Activated CD4-positive, alpha-beta T cell treated with anti-CD3 and anti-CD28 coated beads, Interleukin-2, amount 50 U/mL, for 16 hours (primary cell): ENCODE measurements around the gene GC.
A peak's percentile ranks its signal among the peaks of the same experiment; 100 is the strongest.
"Not testable (repeated sequence)": the region's sequence is repeated elsewhere in the genome, so short reads cannot be mapped to it uniquely, and the experiment has no call there.

ENCODE experiments used
- DNase-seq: peaks from one replicate; pipeline ENCODE4 v3.0.0-alpha.2; 2020

The GC gene

DNA sequence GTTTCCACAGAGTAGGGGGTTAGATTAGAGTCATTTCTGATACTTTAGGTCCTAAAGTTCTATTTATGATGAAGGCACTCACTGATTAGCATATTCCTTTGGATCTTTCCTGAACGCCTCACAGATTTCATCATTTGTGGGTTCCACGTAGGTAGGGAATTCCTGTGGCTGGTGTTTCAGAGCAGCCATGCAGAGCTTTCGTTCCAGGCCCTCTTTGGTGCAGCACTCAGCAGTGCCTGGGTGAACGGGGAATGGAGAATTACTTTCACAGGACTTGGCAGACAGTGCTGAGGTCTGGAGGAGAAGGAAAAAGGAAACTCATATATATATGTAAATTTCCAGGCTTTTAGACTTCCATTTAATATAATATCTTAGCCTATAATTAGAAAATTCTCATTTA, 18.5 kb downstream of the GC start:
- DNase-seq = no peak

DNA sequence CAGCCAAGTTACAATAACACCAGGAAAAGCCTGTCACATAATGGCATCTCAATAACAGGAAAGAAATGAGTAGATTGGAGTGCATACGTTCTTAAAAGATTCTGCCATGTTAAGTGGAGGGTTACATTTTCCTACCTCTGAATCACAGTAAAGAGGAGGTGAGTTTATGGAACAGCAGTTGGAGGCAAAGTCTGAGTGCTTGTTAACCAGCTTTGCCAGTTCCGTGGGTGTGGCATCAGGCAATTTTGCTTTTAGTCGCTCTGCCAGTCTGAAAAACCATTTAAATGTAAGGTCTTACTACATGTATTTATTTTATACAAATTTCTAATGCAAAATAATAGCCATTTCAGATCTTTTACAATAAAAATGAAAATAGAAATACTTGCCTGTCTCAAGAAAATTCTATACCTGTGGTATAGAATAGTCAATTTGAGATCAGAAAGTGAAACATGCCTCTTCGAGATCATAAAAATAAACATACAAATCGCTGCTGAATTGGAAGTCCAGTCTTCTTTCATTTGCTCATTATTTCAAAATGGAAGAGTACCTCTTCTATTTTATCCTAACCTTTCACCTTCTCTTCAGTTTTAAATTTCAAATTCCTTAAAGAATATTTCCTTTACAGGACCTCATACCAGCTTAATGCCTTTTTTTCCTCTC, 31.4 kb downstream of the GC start:
- DNase-seq = no peak

DNA sequence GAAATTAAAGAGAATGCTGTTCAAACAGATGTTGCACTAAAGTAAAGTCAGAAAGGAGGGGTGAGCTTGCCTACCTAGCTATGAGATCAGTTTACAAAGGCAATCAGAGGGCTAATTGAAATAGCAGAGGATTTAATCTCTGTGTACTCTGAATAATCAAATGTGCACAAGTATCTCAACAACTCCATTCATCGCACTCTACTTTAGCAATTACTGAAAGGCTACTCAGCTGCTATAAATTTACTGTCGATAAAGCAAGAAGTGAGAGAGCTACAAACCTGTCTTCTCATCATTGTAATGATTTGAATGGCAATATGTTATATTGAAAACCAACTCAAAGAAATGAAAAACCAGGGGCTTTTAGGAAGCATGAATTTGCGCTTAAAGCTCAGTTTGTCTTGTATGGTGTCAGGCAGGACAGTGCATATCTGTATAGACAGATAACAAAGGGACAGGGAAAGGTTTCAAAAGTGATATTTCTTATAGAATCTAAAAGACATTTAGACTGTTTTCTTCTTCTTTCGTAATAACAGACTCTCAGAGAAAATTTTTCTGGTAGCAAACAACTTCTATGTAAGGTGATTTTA, 34.8 kb downstream of the GC start:
- no peak for DNase-seq

DNA sequence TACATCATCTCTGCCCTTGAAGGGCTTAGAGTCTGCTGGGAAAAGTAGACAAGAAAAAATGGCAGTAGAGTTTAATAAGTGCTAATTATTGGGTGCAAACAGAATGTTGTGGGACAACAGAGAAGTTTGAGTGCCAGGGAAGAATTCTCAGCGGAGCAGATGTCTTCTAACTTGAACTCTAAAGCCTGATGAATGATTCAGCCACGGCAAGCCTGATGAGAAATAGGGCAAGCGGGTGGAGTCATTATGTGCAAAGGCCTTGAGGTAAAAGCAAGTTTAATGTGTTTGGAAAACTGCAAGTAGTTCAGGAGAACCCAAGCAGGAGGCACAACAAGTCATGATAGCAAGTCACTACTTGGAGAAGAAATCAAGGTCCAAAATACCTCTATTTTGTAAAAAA, 37.5 kb downstream of the GC start:
- DNase-seq = no peak

DNA sequence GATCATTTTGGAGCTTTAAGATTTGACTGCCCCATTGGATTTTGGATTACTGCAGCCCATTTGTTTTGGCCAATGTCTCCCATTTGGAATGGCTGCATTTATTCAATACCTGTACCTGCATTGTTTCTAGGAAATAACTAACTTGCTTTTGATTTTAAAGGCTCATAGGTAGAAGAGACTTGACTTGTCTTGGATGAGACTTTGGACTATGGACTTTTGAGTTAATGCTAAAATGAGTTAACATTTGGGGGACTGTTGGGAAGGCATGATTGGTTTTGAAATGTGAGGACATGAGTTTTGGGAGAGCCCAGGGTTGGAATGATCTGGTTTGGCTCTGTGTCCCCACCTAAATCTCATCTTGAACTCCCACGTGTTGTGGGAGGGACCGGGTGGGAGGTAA, 45.1 kb downstream of the GC start:
- DNase-seq = not testable (repeated sequence)

DNA sequence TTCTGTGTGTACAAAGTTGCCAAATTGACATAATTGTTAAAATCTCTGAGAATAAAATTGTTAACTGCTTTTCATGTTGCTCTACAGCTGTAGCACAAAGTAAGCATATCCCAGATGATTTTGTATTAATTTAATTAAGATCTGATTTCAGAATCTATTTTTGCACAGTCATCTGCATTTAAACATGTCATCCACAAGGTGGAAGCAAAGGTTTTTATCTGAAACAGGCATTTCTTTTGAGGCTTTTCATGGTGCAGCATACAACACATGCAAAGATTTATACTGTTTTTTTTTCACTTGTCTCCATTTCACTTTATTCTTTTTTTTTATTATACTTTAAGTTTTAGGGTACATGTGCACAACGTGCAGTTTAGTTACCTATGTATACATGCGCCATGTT, 51.2 kb downstream of the GC start:
- no peak for DNase-seq

DNA sequence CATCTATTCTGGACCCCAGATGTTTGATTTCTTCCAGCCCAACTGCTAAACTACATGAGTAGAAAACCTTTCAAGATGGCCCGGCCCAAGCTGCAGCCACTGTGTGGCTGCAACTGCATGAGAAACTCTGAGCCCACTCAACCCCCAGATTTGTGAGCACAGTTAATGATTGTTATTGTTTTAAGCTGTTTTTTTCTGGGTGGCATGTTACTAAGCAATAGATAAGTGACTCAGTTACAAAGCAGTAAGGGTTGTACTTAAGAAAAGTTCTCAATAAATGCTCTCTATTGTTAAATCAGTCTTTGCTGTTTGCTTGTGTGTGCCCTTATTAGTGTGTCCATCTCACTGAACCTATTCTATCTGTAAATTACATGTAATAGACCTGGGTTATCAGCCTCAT, 51.8 kb downstream of the GC start:
- no peak for DNase-seq

DNA sequence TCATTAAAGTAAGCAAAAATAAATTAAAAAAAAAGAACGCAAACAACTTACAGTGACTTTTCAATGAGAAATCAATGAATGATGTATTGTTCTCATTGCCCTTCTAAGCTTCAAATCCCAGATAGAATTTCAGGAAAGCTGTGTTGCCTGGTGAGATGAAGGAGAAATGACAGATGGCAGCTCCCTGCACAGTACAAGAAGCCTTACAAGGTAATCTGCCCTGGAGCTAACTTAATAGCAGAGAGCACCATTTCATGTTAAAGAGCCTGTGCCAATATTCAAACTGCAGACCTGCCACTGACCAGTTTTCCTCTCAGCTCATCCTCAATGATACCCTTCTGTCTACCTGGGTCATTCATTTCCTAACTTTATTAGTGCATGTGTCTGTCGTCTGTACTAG, 54.0 kb downstream of the GC start:
- no peak for DNase-seq

DNA sequence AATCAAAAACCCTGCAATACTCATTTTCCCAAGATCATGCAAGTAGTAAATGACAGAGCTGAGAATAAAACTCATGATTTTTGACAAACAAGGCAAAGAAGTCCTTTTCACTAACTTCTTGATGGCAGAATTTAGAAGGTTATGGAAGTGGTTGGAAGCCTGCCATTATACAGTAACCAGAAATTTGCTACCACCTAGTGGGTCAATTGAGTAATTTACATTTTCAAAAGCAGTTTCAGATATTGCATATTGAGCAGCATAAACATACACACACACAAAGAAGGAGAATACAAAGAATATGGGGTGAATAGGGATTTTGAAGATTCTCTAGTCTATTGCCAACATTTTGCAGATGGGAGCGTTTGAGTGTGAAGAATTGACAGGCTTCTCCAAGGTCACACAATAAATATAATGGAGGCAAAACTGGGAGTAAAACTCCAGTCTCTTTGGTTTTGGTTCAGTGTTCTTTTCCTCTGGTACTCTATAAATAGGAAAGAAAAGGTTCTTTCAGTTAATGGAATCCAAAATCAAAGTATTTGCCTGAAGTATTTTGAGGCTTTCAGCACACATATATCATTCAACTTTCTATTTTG, 70.2 kb downstream of the GC start:
- peak; percentile 12 for DNase-seq

DNA sequence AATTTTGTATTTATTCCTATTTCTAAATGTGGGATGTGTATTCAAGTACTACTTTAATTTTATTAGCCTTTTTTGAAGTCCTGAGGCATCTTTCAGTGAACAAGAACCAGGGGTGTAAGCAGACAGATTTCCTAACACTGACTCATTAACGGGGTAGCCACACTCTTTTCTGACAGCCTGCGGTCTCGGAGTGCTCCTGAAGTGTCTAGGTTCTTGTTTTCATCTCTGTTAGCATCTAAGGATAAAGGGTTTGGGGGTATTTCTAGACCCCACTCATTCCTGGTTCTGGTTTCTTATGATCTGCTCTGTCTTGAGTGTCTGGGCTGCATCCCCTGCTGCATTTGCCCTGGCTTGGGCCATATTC, 71.9 kb downstream of the GC start:
- no peak for DNase-seq

DNA sequence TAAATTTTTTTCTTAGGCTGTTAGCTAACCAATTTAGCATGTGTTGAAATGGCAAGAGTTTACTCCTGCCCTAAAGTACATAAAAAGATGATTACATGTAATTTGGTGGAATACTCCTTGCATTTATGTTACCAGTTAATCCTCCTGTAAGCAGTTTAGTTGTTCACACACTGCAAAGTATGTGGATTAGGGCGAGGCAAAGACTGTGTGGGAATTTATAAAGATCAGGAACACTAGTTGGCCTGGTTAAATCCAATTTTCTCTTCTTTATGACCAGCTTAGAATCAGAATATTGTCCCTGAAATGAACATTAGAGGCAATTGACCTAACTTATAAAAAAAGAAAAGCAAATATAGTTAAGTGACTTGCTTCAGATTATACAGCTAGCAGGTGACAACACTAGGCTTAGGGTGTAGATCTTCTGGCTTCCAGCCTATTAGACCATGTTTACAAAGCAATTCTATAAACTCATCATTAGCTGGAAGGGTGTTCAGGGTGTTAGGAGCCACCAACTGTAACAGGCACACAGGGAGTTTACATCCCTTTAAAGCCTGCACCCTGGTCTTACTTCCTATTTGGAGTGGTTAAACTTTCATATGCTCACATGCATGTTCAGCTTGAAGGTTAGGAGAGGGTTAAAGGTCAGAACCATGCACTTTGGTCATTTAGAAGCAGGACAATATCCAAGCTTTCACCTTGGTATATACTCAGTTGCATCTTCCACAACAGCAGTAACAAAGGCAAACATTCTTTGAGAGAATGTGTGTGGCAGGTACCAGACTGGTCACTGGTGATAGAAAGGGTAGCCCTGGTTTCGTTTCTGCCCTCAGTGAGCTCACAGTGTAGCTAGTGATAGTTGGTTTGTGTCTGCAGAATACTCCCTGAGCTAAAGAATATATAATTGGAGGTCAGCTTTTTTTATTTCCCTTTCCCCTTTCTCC, 72.6 kb downstream of the GC start:
- no peak for DNase-seq

DNA sequence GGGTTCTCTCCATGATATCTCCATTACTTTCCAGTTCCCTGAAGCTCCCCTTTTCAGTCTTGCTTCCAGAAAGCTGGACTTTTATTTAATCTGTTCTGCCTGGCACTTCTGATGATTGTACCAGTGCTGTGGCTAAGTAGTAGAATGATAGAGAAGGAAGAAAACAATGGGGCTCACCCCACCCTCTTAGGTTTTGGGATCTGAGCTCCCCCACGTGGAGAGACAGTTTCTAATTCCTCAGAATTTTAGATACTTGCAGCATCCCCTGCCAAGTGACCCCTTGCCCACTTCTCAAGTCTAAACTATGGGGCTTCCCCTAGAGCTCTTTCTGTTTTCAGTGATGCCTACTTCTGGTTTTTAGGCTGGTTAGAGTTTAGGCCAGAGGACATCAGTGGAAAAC, 73.9 kb downstream of the GC start:
- no peak for DNase-seq

DNA sequence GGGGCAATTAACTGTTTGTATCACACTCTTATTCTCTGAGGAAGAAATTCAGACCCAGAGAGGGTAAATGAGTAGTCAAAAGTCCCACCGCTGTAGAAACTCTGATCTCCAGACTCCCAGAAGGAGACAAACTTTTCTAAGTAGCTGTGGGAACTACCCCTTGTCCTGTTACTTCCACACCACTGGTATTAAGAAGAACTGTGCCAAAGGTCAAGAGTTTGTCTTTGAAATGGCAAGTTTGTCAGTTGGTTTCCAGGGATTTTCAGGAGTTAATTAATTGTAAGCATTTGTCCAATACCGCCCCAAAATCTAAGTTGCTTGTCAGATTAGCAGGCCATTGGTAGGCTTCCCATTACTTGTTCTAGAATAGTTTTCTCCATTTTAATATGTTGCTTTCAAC, 85.7 kb downstream of the GC start:
- no peak for DNase-seq

DNA sequence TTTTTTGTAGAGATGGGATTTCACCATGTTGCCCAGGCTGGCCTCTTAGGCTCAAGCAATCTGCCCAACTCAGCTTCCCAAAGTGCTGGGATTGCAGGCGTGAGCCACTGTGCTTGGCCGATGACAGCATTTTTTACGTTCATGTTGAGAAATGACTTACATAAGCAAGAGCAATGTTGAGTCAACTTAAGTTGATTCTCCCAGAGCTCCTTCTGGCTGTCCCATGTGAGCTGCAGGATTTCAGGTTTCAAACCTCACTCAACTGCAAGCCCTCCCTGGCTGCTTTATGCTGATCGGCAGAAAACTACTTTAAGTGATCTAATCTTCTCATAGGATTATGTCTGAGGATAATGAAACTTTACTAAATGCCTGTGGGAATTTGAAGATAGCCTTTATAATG, 86.8 kb downstream of the GC start:
- DNase-seq = no peak

DNA sequence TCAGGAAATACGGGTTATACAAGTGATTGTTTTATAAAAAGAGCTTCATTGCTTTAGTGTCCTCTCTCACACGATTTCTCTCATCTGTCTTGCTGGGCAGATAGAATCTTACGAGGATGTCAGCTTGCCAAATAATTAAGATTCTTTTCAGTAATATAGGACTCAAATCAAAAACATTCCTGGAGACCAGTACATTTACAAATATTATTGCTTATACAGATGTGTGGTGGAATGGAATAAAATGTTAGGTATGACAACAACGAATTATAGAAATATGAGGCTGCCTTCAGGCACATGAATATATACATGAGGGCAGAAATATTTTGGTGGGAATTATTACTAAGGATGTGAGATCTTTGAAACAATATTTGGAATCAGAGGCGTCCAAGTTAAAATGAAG, 88.9 kb downstream of the GC start:
- DNase-seq = no peak

DNA sequence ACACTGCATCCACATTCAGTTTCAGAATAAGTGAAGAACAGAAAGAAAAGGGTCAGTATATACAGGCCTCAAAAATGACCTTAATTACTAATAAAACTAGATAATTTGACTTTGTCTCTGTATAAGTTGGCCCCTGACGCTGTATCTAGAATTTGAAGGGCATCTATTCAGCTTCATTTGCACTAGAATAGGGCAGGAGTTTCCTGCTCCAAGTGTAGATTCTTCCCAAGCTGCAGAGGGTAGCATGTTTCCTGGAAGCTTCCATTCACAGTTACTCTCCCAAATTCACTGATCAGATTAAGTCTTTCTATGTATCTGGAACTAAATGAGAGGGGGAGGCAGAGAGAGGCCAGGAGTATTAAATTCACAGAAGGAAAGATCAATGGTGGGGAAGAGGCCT, 90.9 kb downstream of the GC start:
- no peak for DNase-seq

DNA sequence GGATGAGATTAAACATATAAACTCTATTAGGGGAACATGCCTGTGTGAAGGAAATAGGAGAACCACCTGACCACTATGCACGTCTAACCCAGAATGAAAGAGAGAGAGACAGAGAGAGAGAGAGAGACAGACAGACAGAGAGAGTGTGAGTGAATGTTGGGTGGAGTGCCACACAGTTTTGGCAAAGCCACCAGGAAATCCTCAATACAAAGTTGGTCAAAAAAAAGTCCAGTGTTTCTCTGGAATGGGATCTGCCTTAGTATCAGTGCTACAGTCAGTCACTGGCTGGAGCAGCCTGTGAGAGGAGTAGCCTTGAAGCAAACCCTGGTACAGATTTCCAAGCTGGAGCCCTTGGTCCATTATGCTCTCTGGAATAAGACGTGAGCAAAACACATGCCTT, 91.7 kb downstream of the GC start:
- no peak for DNase-seq
